HEK293 (cell line): Measurements from ENCODE around the gene FKBP7.

Experiments used
- SP7 ChIP-seq: fragments of 450-650 bp; formaldehyde crosslinking; IDR thresholded peaks from 2 replicates; pipeline ENCODE4 v1.5.1; 2016; ENCODE audit warnings: missing biosample characterization, missing genetic modification characterization
- ZBTB17 ChIP-seq: fragments of 450-650 bp; formaldehyde crosslinking; IDR thresholded peaks from 2 replicates; pipeline ENCODE4 v1.5.1; 2016; ENCODE audit warnings: missing biosample characterization, missing genetic modification characterization
- ZNF768 ChIP-seq: fragments of 450-650 bp; formaldehyde crosslinking; IDR thresholded peaks from 2 replicates; pipeline ENCODE4 v1.5.1; 2018; ENCODE audit warnings: missing biosample characterization, mild to moderate bottlenecking, missing genetic modification characterization
- TF ChIP-seq, protein P1 (sequence below): fragments of 450-650 bp; formaldehyde crosslinking; IDR thresholded peaks from 2 replicates; pipeline ENCODE4 v1.5.1; 2016; ENCODE audit warnings: missing biosample characterization, missing genetic modification characterization, borderline replicate concordance

DNA sequence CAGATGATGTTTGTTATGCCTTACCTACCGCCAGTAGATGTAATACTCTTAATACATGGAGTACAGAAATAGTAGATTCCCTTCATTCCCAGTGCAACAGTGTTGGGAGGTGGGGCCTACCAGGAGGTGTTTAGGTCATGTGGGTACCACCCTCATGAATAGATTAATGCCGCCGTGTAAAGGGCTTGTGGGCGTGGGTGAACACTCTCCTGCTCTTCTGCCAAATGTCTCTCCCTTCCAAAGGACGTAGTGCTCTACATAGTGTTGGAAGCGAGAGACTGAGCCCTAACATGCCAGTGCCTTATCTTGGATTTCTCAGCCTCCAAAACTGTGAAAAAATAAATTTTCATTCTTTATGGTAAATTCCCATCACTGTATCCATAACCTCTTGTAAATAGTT lies 32.0 kb upstream of the FKBP7 start:
- TF ChIP-seq ZNF768 (tag by site-specific recombination) (no peak), SP7 (no peak), ZBTB17 (tag by site-specific recombination) (no peak)
- TF ChIP-seq, protein P1, sequence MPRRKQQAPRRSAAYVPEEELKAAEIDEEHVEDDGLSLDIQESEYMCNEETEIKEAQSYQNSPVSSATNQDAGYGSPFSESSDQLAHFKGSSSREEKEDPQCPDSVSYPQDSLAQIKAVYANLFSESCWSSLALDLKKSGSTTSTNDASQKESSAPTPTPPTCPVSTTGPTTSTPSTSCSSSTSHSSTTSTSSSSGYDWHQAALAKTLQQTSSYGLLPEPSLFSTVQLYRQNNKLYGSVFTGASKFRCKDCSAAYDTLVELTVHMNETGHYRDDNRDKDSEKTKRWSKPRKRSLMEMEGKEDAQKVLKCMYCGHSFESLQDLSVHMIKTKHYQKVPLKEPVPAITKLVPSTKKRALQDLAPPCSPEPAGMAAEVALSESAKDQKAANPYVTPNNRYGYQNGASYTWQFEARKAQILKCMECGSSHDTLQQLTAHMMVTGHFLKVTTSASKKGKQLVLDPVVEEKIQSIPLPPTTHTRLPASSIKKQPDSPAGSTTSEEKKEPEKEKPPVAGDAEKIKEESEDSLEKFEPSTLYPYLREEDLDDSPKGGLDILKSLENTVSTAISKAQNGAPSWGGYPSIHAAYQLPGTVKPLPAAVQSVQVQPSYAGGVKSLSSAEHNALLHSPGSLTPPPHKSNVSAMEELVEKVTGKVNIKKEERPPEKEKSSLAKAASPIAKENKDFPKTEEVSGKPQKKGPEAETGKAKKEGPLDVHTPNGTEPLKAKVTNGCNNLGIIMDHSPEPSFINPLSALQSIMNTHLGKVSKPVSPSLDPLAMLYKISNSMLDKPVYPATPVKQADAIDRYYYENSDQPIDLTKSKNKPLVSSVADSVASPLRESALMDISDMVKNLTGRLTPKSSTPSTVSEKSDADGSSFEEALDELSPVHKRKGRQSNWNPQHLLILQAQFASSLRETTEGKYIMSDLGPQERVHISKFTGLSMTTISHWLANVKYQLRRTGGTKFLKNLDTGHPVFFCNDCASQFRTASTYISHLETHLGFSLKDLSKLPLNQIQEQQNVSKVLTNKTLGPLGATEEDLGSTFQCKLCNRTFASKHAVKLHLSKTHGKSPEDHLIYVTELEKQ (tag by site-specific recombination) = no peak
